Measurements from ENCODE around the gene FBXO31. TPM values are rescaled to one million over a fixed set of nuclear protein-coding genes. Genes with fewer than 3 reads are reported as not detected.

Gene FBXO31
- total RNA-seq, 1 donor from 2014 or later, result 27.1 TPM

- no peak for TF ChIP-seq CTCF (IDR thresholded peaks at IDR 0.05)
- DNase-seq, result no peak
- Mint-ChIP-seq H3K27ac (no peak overlapping the region), H3K27me3 (no peaks in the 10 kb centered on the region), H3K9me3 (no peaks in the 10 kb centered on the region), H3K36me3 (ENCODE audit: low read depth) (peaks cover 61% of the 10 kb centered on the region), H3K4me1 (peaks cover 12% of the 10 kb centered on the region), H3K4me3 (no peak overlapping the region)
- POLR2A ChIA-PET, result no interaction called here
- no peak for ATAC-seq (ENCODE audit: low read depth)
- intact Hi-C loops (cut with micrococcal nuclease), result no loop called here
- CTCF ChIA-PET, result no interaction called here
Observed at GRCh38 chr16:87336434-87337240, 46.9 kb downstream of the FBXO31 start.

GRCh38 chr16:87335625-87336433 lies 47.7 kb downstream of the FBXO31 start:
- TF ChIP-seq CTCF (IDR thresholded peaks at IDR 0.05), result no peak
- no peak overlapping the region for H3K4me3 Mint-ChIP-seq
- POLR2A ChIA-PET, result no interaction called here
- H3K4me1 Mint-ChIP-seq, result peaks cover 12% of the 10 kb centered on the region
- ATAC-seq (ENCODE audit: low read depth), result no peak
- H3K9me3 Mint-ChIP-seq, result no peaks in the 10 kb centered on the region
- no peak overlapping the region for H3K27ac Mint-ChIP-seq
- CTCF ChIA-PET, result no interaction called here
- intact Hi-C loops (cut with micrococcal nuclease), result no loop called here
- H3K36me3 Mint-ChIP-seq (ENCODE audit: low read depth), result peaks cover 65% of the 10 kb centered on the region
- H3K27me3 Mint-ChIP-seq, result no peaks in the 10 kb centered on the region
- no peak for DNase-seq

- DNase-seq, result no peak
- TF ChIP-seq CTCF (IDR thresholded peaks at IDR 0.05), result no peak
- Mint-ChIP-seq H3K9me3 (no peaks in the 10 kb centered on the region), H3K27me3 (no peaks in the 10 kb centered on the region), H3K36me3 (ENCODE audit: low read depth) (peaks cover 65% of the 10 kb centered on the region), H3K27ac (no peak overlapping the region), H3K4me1 (peaks cover 12% of the 10 kb centered on the region), H3K4me3 (no peak overlapping the region)
- intact Hi-C loops (cut with micrococcal nuclease), result no loop called here
- ChIA-PET CTCF (no interaction called here), POLR2A (no interaction called here)
- ATAC-seq (ENCODE audit: low read depth), result no peak
Observed at GRCh38 chr16:87334651-87335624, 48.6 kb downstream of the FBXO31 start.

GRCh38 chr16:87333581-87334331 lies 49.8 kb downstream of the FBXO31 start:
- Mint-ChIP-seq H3K27ac (no peak overlapping the region), H3K4me1 (peaks cover 12% of the 10 kb centered on the region), H3K9me3 (no peaks in the 10 kb centered on the region), H3K27me3 (no peaks in the 10 kb centered on the region), H3K36me3 (ENCODE audit: low read depth) (peaks cover 66% of the 10 kb centered on the region), H3K4me3 (no peak overlapping the region)
- TF ChIP-seq CTCF (IDR thresholded peaks at IDR 0.05), result no peak
- ChIA-PET CTCF (interaction anchor here (1.4 kb wide), 1 partner anchor 36 kb away, joined by 3 read pairs; no protein-coding TSS in a partner anchor), POLR2A (no interaction called here)
- ATAC-seq (ENCODE audit: low read depth) (no peak), DNase-seq (no peak)
- intact Hi-C loops (cut with micrococcal nuclease), result no loop called here

Measured in activated B cell treated with CpG ODN at 0.5 μM for 24 hours (primary cell).